Adipocyte (in vitro differentiated cells): ENCODE data around the gene MEF2C.
"Not testable (repeated sequence)": the region's sequence is repeated elsewhere in the genome, so short reads cannot be mapped to it uniquely, and the experiment has no call there.

Experiments used
- DNase-seq: peaks from one replicate; pipeline ENCODE4 v3.0.0-alpha.2; 2015; ENCODE audit warnings: low read depth
- H3K27me3 ChIP-seq: replicated peaks from 2 replicates; pipeline ENCODE4 v1.7.0; 2013; ENCODE audit warnings: mild to moderate bottlenecking, low read length, moderate library complexity; ENCODE audit not compliant: control insufficient read depth, insufficient read depth
- H3K36me3 ChIP-seq: 2 replicates; pipeline ENCODE4 v1.7.0; 2013; ENCODE audit warnings: low read length, mild to moderate bottlenecking, moderate library complexity; ENCODE audit not compliant: control insufficient read depth, insufficient read depth, severe bottlenecking
- H3K4me1 ChIP-seq: 2 replicates; pipeline ENCODE4 v1.7.0; 2013; ENCODE audit warnings: mild to moderate bottlenecking, low read length, moderate library complexity; ENCODE audit not compliant: control insufficient read depth, insufficient read depth
- H3K4me3 ChIP-seq: 2 replicates; pipeline ENCODE4 v1.7.0; 2013; ENCODE audit warnings: mild to moderate bottlenecking, low read length, moderate library complexity
- H3K9ac ChIP-seq: 2 replicates; pipeline ENCODE4 v1.7.0; 2013; ENCODE audit warnings: mild to moderate bottlenecking, low read length, moderate library complexity
- H3K9me3 ChIP-seq: 2 replicates; pipeline ENCODE4 v1.7.0; 2013; ENCODE audit warnings: mild to moderate bottlenecking, low read length, moderate library complexity; ENCODE audit not compliant: control insufficient read depth

Gene MEF2C

GRCh38 chr5:88903966-88904365 lies 21.0 kb upstream of the MEF2C start:
- not testable (repeated sequence) for H3K4me3 ChIP-seq, H3K36me3 ChIP-seq, H3K27me3 ChIP-seq, DNase-seq, H3K4me1 ChIP-seq, H3K9me3 ChIP-seq, H3K9ac ChIP-seq

GRCh38 chr5:88901077-88901476 lies 18.1 kb upstream of the MEF2C start:
- H3K9me3 ChIP-seq, H3K4me3 ChIP-seq, H3K4me1 ChIP-seq, H3K36me3 ChIP-seq, H3K27me3 ChIP-seq, DNase-seq, H3K9ac ChIP-seq: not testable (repeated sequence)

- peaks cover under 1% of the 10 kb centered on the region for H3K4me1 ChIP-seq
- DNase-seq: no peak
Observed at GRCh38 chr5:88899096-88899737, 16.2 kb upstream of the MEF2C start.

GRCh38 chr5:88897748-88898147 lies 14.8 kb upstream of the MEF2C start:
- no peak overlapping the region for H3K4me3 ChIP-seq
- no peaks in the 10 kb centered on the region for H3K36me3 ChIP-seq
- DNase-seq: no peak

More at GRCh38 chr5:88899096-88899737, 16.2 kb upstream of the MEF2C start:
- Histone ChIP-seq H3K9ac (no peak overlapping the region), H3K9me3 (no peaks in the 10 kb centered on the region), H3K36me3 (no peaks in the 10 kb centered on the region), H3K27me3 (no peaks in the 10 kb centered on the region), H3K4me3 (no peak overlapping the region)

GRCh38 chr5:88895681-88896501 lies 12.9 kb upstream of the MEF2C start:
- Histone ChIP-seq H3K9ac (no peak overlapping the region), H3K36me3 (no peaks in the 10 kb centered on the region), H3K4me3 (no peak overlapping the region), H3K27me3 (no peaks in the 10 kb centered on the region), H3K4me1 (peaks cover 5% of the 10 kb centered on the region), H3K9me3 (no peaks in the 10 kb centered on the region)
- DNase-seq: no peak

More at GRCh38 chr5:88897748-88898147, 14.8 kb upstream of the MEF2C start:
- no peaks in the 10 kb centered on the region for H3K9me3 ChIP-seq
- no peak overlapping the region for H3K9ac ChIP-seq
- no peaks in the 10 kb centered on the region for H3K27me3 ChIP-seq
- H3K4me1 ChIP-seq: peaks cover 5% of the 10 kb centered on the region

GRCh38 chr5:88892669-88893068 lies 9.7 kb upstream of the MEF2C start:
- H3K4me1 ChIP-seq: peaks cover 8% of the 10 kb centered on the region
- H3K9me3 ChIP-seq: no peaks in the 10 kb centered on the region
- H3K9ac ChIP-seq: no peak overlapping the region
- H3K4me3 ChIP-seq: no peak overlapping the region
- H3K27me3 ChIP-seq: no peaks in the 10 kb centered on the region
- no peak for DNase-seq
- no peaks in the 10 kb centered on the region for H3K36me3 ChIP-seq

- Histone ChIP-seq H3K27me3 (no peaks in the 10 kb centered on the region), H3K9ac (peak overlapping the region; percentile 77), H3K4me3 (peak overlapping the region; percentile 90), H3K36me3 (no peaks in the 10 kb centered on the region), H3K9me3 (no peaks in the 10 kb centered on the region), H3K4me1 (peaks cover 8% of the 10 kb centered on the region)
- no peak for DNase-seq
Observed at GRCh38 chr5:88890070-88890781, 7.2 kb upstream of the MEF2C start.

- H3K9ac ChIP-seq: peak overlapping the region; percentile 77
- H3K36me3 ChIP-seq: no peaks in the 10 kb centered on the region
- H3K4me3 ChIP-seq: peak overlapping the region; percentile 90
- peak; percentile 59 for DNase-seq
- no peaks in the 10 kb centered on the region for H3K27me3 ChIP-seq
- H3K4me1 ChIP-seq: peaks cover 12% of the 10 kb centered on the region
- H3K9me3 ChIP-seq: no peaks in the 10 kb centered on the region
Observed at GRCh38 chr5:88889189-88890069, 6.4 kb upstream of the MEF2C start.

- H3K27me3 ChIP-seq: no peaks in the 10 kb centered on the region
Observed at GRCh38 chr5:88888848-88889188, 5.8 kb upstream of the MEF2C start.

GRCh38 chr5:88888291-88888690 lies 5.3 kb upstream of the MEF2C start:
- Histone ChIP-seq H3K36me3 (no peaks in the 10 kb centered on the region), H3K27me3 (no peaks in the 10 kb centered on the region), H3K9ac (no peak overlapping the region), H3K9me3 (no peaks in the 10 kb centered on the region), H3K4me1 (peaks cover 8% of the 10 kb centered on the region), H3K4me3 (no peak overlapping the region)
- no peak for DNase-seq

More at GRCh38 chr5:88888848-88889188, 5.8 kb upstream of the MEF2C start:
- H3K4me1 ChIP-seq: peaks cover 8% of the 10 kb centered on the region
- peak overlapping the region; percentile 90 for H3K4me3 ChIP-seq
- H3K9ac ChIP-seq: peak overlapping the region; percentile 77
- no peaks in the 10 kb centered on the region for H3K9me3 ChIP-seq
- DNase-seq: no peak
- no peaks in the 10 kb centered on the region for H3K36me3 ChIP-seq
